ENCODE measurements around the gene SLC22A23. TPM values are rescaled to one million over a fixed set of nuclear protein-coding genes. Genes with fewer than 3 reads are reported as not detected.

The SLC22A23 gene
- total RNA-seq, 1 donor from 2014 or later: 0.95 TPM

GRCh38 chr6:3422435-3423070 lies 34.3 kb downstream of the SLC22A23 start:
- Mint-ChIP-seq H3K36me3 (ENCODE audit: low read depth) (no peaks in the 10 kb centered on the region), H3K4me1 (no peaks in the 10 kb centered on the region), H3K27ac (no peak overlapping the region), H3K9me3 (no peaks in the 10 kb centered on the region), H3K27me3 (peaks cover 32% of the 10 kb centered on the region), H3K4me3 (no peak overlapping the region)
- DNase-seq (no peak), ATAC-seq (ENCODE audit: low read depth) (no peak)
- CTCF ChIA-PET: interaction anchor here (0.6 to 1.2 kb wide), 2 partner anchors 11 to 1974 kb away, joined by 3 to 4 read pairs; no protein-coding TSS in a partner anchor
- POLR2A ChIA-PET: no interaction called here
- intact Hi-C loops (cut with micrococcal nuclease): no loop called here
- TF ChIP-seq CTCF (IDR thresholded peaks at IDR 0.05): no peak

- TF ChIP-seq CTCF (IDR thresholded peaks at IDR 0.05): no peak
- ChIA-PET POLR2A (no interaction called here), CTCF (interaction anchor here (0.6 to 1.2 kb wide), 2 partner anchors 11 to 1975 kb away, joined by 3 to 4 read pairs; no protein-coding TSS in a partner anchor)
- intact Hi-C loops (cut with micrococcal nuclease): no loop called here
- no peak overlapping the region for H3K4me3 Mint-ChIP-seq
- no peaks in the 10 kb centered on the region for H3K4me1 Mint-ChIP-seq
- ATAC-seq (ENCODE audit: low read depth) (no peak), DNase-seq (no peak)
- no peak overlapping the region for H3K27ac Mint-ChIP-seq
- no peaks in the 10 kb centered on the region for H3K36me3 Mint-ChIP-seq (ENCODE audit: low read depth)
- H3K9me3 Mint-ChIP-seq: no peaks in the 10 kb centered on the region
- peaks cover 33% of the 10 kb centered on the region for H3K27me3 Mint-ChIP-seq
Measured at GRCh38 chr6:3421791-3422434, 34.9 kb downstream of the SLC22A23 start.

GRCh38 chr6:3421143-3421542 lies 35.7 kb downstream of the SLC22A23 start:
- no peaks in the 10 kb centered on the region for H3K36me3 Mint-ChIP-seq (ENCODE audit: low read depth)
- ChIA-PET CTCF (no interaction called here), POLR2A (no interaction called here)
- no peak overlapping the region for H3K4me3 Mint-ChIP-seq
- H3K27me3 Mint-ChIP-seq: peaks cover 28% of the 10 kb centered on the region
- ATAC-seq (ENCODE audit: low read depth): no peak
- H3K9me3 Mint-ChIP-seq: no peaks in the 10 kb centered on the region
- H3K4me1 Mint-ChIP-seq: no peaks in the 10 kb centered on the region
- no peak for TF ChIP-seq CTCF (IDR thresholded peaks at IDR 0.05)
- no peak overlapping the region for H3K27ac Mint-ChIP-seq
- DNase-seq: no peak
- intact Hi-C loops (cut with micrococcal nuclease): no loop called here

GRCh38 chr6:3419624-3420272 lies 37.1 kb downstream of the SLC22A23 start:
- Mint-ChIP-seq H3K4me1 (no peaks in the 10 kb centered on the region), H3K4me3 (no peak overlapping the region), H3K27ac (no peak overlapping the region), H3K36me3 (ENCODE audit: low read depth) (no peaks in the 10 kb centered on the region), H3K9me3 (no peaks in the 10 kb centered on the region), H3K27me3 (peaks cover 28% of the 10 kb centered on the region)
- ChIA-PET POLR2A (no interaction called here), CTCF (interaction anchor here (0.6 kb wide), 1 partner anchor 8 kb away, joined by 4 read pairs; no protein-coding TSS in a partner anchor)
- TF ChIP-seq CTCF (IDR thresholded peaks at IDR 0.05): no peak
- intact Hi-C loops (cut with micrococcal nuclease): no loop called here
- DNase-seq: no peak
- ATAC-seq (ENCODE audit: low read depth): no peak

- H3K27ac Mint-ChIP-seq: no peak overlapping the region
- ChIA-PET CTCF (no interaction called here), POLR2A (no interaction called here)
- intact Hi-C loops (cut with micrococcal nuclease): no loop called here
- TF ChIP-seq CTCF (IDR thresholded peaks at IDR 0.05): no peak
- no peak for ATAC-seq (ENCODE audit: low read depth)
- no peaks in the 10 kb centered on the region for H3K4me1 Mint-ChIP-seq
- no peaks in the 10 kb centered on the region for H3K36me3 Mint-ChIP-seq (ENCODE audit: low read depth)
- H3K9me3 Mint-ChIP-seq: no peaks in the 10 kb centered on the region
- DNase-seq: no peak
- no peak overlapping the region for H3K4me3 Mint-ChIP-seq
- H3K27me3 Mint-ChIP-seq: peaks cover 23% of the 10 kb centered on the region
Measured at GRCh38 chr6:3418496-3419060, 38.3 kb downstream of the SLC22A23 start.

Data from activated B cell treated with CpG ODN at 0.5 μM for 24 hours (primary cell).